LNCAP (cell line): ENCODE measurements around the gene NEUROD2.

Source experiments
- CTCF ChIP-seq: fragments of 450-650 bp; IDR thresholded peaks from 2 replicates; pipeline ENCODE4 v1.5.1; 2017; ENCODE audit warnings: mild to moderate bottlenecking

Gene NEUROD2

GRCh38 chr17:39607057-39607850, 466 bp downstream of the NEUROD2 start:
- no peak for TF ChIP-seq CTCF

- no peak for TF ChIP-seq CTCF
Observed at GRCh38 chr17:39606434-39607056, 1.2 kb downstream of the NEUROD2 start.

- TF ChIP-seq CTCF = no peak
Observed at GRCh38 chr17:39605492-39606433, 2.0 kb downstream of the NEUROD2 start.

- no peak for TF ChIP-seq CTCF
Observed at GRCh38 chr17:39604911-39605491, 2.7 kb downstream of the NEUROD2 start.

GRCh38 chr17:39603304-39604016, 4.3 kb downstream of the NEUROD2 start:
- TF ChIP-seq CTCF = no peak

GRCh38 chr17:39602533-39603303, 5.0 kb downstream of the NEUROD2 start:
- TF ChIP-seq CTCF = no peak
